ENCODE measurements around the gene PPTC7.
"Not testable (repeated sequence)": the region's sequence is repeated elsewhere in the genome, so short reads cannot be mapped to it uniquely, and the experiment has no call there.

Gene PPTC7

DNA sequence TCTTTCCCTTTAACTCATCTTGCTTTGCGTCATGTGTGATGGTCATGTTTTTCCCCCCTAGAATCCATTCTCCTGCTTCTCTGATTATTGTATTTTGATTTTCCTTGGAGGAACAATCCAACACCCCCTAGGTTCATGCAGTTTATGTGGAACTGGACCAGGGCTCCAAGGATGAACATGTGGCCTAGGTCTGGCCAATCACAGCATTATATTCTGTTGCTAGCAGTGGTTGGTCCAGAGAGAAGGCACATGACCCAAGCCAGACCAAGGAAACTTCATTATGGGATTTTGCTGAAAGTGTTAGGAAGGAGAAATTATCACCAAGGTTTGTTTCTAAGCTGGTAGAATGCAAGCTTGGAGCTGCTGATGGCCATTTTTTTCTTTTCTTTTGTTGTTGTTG lies 6.9 kb upstream of the PPTC7 start:
- Histone ChIP-seq H3K27ac (peak overlapping the region in 19 of 21 experiments; percentile 6 to 84 (median 71)), H3K4me3 (no peak overlapping the region)

GRCh38 chr12:110587102-110587501 lies 4.0 kb upstream of the PPTC7 start:
- not testable (repeated sequence) for H3K4me3 ChIP-seq, H3K27ac ChIP-seq

DNA sequence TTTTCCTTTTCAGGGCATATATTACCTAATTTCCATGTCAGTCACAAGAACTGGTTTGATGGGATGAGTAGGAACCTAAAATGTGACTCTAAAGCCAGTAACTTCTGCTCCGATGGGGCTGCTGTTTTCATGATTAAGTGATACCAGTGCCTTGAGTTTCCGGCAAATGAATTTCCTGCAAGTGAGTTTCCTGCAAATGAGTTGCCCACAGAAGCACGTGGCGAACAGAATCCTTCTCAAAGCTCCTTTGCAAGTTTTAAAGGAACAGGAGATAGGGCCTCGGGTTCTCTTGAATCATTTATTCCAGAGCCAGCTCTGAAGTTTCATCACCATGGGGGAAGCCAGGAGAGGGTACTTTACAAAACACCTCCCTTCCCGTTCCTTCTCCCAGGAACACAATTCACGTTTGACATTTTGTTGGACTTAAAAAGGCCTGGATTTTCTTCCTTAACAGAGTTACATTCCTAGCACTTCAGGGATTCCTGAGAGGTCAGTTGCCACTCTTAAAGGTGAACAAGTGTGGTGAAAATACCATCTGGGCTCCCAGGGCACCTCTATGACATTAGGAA lies 2.2 kb upstream of the PPTC7 start:
- Histone ChIP-seq H3K27ac (peak overlapping the region in 19 of 21 experiments; percentile 34 to 99 (median 69)), H3K4me3 (no peak overlapping the region)

DNA sequence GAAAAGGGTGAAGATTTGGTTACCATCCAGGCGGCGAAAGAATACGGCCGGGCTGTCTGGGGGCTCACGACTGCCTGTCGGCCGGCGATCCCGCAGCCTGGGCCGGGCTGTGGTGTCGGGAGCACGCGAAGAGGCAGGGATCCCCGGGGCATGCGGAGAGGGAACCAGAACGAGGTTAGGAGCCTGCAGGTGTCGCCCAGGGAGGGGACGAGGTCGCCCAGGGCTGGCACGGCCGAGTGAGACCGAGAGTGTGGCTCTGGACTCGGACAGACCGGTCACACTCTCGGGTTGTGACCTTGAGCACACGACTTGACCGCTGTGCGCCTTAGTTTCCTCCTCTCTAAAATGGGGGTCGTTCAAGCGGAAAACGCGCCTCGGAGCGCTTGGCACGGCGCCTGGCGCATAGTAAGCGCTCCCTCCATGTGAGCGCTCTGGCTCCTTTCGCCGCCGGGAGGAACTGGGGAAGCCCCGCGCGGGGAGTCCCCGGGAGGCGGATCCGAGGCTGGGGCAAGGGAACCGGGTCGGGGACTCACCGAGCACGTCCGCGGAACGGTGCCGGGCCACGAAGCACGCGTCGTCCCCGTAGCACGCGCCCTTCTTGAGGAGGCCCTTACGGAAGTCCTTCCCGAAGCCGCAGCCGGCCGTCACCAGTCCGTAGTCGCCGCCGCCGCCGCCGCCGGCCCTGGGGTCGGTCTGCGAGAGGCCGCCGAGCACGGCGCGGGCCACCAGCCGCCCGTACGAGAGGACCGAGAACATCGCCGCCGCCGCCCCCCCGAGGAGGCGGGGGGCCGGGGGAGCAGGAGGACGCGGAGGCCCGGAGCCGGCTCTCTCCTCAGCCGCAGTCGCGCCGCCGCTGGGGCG lies 612 bp downstream of the PPTC7 start:
- Histone ChIP-seq H3K4me3 (peak overlapping the region; percentile 68 to 97 (median 91)), H3K27ac (peak overlapping the region; percentile 75 to 99 (median 92))

- Histone ChIP-seq H3K27ac (peak overlapping the region; percentile 75 to 99 (median 92)), H3K4me3 (peak overlapping the region; percentile 68 to 97 (median 91))
Measured at GRCh38 chr12:110581931-110582275, 1.2 kb downstream of the PPTC7 start.

- H3K4me3 ChIP-seq = no peak overlapping the region
- peak overlapping the region in 14 of 21 experiments; percentile 80 to 99 (median 90) for H3K27ac ChIP-seq
Measured at GRCh38 chr12:110579535-110580253, 3.4 kb downstream of the PPTC7 start.

- Histone ChIP-seq H3K27ac (peak overlapping the region; percentile 18 to 96 (median 88)), H3K4me3 (peak overlapping the region in 2 of 7 experiments; percentile 2 to 4)
Measured at GRCh38 chr12:110578694-110579534, 4.2 kb downstream of the PPTC7 start.

DNA sequence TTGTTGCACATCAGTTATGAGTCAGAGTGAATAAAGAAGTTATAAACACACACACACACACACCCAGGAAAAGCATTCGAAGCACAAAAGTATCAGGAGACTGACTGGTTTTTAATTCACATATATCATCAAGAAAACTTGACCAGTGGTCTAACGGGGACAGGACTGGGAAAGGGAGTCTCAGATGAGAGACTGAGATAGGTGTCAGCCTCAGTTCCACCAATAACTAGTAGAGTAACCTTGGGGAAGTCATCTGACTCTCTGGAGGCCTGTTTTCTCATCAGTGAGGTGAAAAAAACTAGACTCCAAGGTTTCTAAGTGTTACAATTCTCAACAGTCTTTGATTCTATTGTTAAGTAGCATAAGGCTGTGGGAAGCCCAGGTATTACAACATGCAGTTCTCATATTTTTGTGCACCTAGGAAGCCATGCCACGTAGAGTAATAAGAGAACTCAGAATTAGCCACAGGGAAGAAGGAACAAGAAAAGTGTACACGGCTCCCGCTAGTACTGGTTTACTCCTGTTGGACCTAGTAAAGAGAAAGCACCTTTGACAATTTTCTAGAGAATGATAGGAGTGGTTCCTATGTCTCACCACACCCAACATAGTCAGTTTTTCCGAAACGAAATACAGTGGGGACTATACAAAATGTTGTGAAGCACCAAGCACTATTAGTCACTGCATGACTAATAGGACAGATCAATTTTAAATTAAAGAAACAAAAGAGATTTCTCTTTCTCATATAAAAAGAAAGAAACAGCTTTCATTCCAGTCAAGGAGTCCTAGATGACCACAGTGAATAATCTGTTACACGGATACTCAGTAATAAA lies 5.0 kb downstream of the PPTC7 start:
- Histone ChIP-seq H3K4me3 (peak overlapping the region in 2 of 7 experiments; percentile 0 to 4), H3K27ac (peak overlapping the region; percentile 2 to 96 (median 88))

- Histone ChIP-seq H3K27ac (peak overlapping the region in 12 of 21 experiments; percentile 12 to 96 (median 88)), H3K4me3 (no peak overlapping the region)
Measured at GRCh38 chr12:110576504-110576903, 6.6 kb downstream of the PPTC7 start.

DNA sequence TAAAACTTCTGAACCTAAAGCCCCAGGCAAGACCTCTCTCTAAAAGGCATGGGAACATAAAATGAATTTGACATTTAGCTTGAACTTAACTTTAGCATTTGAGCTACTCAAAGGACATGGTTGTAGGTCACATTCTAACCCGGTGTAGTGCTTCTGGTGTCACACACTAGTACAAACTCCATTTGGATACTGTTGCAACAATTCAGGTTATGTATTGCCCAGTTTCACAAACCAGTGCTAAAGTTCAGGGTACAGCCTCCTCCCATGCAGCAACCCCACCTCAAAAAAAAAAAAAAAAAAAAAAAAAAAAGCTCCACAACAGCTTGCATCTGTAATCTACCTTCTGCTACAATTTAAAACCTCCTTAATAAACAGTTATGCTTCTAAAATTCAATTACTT lies 7.8 kb downstream of the PPTC7 start:
- Histone ChIP-seq H3K27ac (peak overlapping the region in 5 of 21 experiments; percentile 13 to 95 (median 16)), H3K4me3 (no peak overlapping the region)

DNA sequence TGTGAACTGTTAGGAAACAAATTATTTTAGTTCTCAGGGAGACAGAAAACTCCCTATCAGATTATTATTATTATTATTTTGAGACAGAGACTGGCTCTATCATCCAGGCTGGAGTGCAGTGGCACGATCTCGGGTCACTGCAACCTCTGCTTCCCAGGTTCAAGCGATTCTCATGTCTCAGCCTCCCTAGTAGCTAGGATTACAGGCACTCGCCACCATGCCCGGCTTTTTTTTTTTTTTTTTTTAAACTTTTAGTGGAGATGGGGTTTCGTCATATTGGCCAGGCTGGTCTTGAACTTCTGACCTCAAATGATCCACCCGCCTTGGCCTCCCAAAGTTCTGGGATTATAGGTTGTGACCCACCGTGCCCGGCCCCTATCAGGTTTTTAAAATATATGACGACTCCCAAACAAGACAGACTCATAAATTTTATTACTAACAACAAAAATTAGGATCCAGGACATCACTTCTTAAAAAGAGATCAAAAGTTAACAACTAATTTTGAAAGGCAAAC lies 8.3 kb downstream of the PPTC7 start:
- not testable (repeated sequence) for H3K4me3 ChIP-seq
- H3K27ac ChIP-seq = peak overlapping the region in 3 of 21 experiments; percentile 14 to 95 (median 52)

- H3K4me3 ChIP-seq = no peak overlapping the region
- peak overlapping the region in 1 of 21 experiments; percentile 95 for H3K27ac ChIP-seq
Measured at GRCh38 chr12:110574044-110574443, 9.1 kb downstream of the PPTC7 start.

DNA sequence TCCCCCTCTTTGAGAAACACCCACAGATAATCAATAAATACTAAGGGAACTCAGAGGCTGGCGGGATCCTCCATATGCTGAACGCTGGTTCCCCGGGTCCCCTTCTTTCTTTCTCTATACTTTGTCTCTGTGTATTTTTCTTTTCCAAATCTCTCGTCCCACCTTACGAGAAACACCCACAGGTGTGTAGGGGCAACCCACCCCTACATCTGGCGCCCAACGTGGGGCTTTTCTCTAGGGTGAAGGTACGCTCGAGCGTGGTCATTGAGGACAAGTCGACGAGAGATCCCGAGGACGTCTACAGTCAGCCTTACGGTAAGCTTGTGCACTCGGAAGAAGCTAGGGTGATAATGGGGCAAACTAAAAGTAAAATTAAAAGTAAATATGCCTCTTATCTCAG lies 12.3 kb downstream of the PPTC7 start:
- not testable (repeated sequence) for H3K4me3 ChIP-seq

DNA sequence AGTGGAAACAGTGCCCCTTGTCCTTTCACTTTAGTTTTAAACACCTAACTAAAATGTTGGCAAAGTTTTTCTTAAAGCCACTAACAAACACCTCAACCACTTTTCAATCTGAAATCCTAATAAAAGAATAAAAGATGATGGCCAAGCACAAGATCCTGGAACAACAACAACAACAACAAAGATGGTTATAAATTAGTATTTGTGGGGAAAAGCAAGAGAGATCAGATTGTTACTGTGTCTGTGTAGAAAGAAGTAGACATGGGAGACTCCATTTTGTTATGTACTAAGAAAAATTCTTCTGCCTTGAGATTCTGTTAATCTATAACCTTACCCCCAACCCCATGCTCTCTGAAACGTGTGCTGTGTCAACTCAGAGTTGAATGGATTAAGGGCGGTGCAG lies 13.3 kb downstream of the PPTC7 start:
- H3K27ac ChIP-seq, H3K4me3 ChIP-seq: not testable (repeated sequence)

More for the DNA sequence above, 12.3 kb downstream of the PPTC7 start:
- not testable (repeated sequence) for H3K27ac ChIP-seq

DNA sequence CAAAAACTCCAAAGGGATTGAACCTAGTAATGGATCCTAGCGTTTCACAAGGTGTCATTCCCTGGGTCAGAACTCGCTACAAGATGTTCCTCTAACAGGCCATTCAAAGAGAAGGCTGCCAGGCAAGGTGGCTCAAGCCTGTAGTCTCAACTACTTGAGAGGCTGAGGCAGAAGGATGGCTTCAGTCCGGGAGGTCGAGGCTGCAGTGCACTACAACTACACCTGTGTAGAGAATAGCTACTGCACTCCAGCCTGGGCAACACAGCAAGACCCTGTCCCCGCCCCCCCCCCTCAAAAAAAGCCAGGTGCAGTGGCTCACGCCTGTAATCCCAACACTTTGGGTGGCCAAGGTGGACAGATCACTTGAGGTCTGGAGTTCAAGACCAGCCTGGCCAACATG lies 14.4 kb downstream of the PPTC7 start:
- H3K4me3 ChIP-seq = no peak overlapping the region
- no peak overlapping the region for H3K27ac ChIP-seq

DNA sequence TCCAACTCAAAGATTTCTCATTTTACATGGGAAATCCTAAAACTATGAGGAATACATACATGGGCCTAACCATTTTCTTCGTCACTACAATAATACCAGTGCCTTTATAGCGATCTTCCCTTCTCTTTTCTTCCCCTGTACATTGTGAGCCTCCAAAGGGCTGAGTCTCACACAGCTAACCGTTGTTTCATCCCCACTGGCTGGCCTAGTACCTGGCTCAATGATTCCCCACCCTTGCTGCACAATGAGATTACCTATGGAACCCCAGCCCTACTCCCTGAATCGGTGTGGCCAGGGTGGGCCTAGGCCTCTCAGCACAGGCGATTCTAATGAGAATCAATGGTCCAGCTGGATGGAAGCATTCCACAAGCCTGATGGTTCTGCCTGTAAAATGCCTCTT lies 16.1 kb downstream of the PPTC7 start:
- H3K27ac ChIP-seq = no peak overlapping the region
- no peak overlapping the region for H3K4me3 ChIP-seq

DNA sequence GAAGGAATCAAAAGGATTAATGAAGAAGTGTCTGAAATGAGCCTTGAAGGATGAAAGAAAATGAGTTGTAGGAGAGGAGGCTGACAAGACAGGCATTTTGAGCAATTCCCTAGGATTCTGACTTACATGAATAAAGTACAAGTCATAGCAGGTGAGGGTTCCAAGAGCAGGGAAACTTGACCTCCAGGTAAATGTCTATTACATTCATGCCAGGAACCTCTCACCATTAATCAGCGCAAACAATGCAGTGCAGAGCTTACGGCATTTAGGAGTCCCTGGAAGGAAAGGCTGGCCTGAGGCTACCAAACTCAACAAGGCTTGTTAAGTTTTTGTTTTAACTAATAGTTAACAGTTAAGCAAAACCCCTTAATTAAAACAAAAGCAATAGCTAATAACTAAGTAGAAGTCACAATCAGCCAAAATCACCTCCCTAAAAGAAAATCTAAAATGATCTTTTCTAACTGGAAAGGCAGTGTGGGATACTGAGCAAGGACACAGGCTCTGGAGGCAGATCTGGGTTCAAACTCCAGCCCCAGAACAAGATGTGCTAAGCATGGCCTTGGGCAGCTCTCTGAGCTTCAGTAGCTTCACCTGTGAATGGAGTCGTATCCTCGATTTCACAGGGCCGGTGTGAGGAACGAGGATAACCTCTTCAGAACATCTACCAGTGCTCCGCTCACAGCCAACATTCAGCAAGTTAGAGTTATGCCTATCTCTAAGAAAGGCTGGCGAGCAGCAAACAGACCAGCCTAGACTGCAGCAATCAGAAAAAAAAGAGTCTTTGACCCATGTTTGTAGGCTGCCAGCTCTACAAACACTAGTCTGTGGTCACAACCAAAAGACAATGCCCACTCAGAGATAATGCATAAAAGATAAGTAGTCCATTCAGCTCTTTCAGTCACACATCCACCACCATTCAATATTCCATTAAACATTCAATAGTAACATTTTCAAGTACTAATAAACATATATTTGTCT lies 16.9 kb downstream of the PPTC7 start:
- H3K27ac ChIP-seq = peak overlapping the region in 3 of 21 experiments; percentile 13 to 53 (median 46)

More for the DNA sequence above, 16.9 kb downstream of the PPTC7 start:
- no peak overlapping the region for H3K4me3 ChIP-seq
